Measurements from ENCODE around the gene BMPR1A. TPM values are rescaled to one million over a fixed set of nuclear protein-coding genes. Genes with fewer than 3 reads are reported as not detected.
"Not testable (repeated sequence)": the region's sequence is repeated elsewhere in the genome, so short reads cannot be mapped to it uniquely, and the experiment has no call there.

The BMPR1A gene
- total RNA-seq, 4 donors from 2014 or later: 29.3 to 45.2 (median 38.0) TPM

DNA sequence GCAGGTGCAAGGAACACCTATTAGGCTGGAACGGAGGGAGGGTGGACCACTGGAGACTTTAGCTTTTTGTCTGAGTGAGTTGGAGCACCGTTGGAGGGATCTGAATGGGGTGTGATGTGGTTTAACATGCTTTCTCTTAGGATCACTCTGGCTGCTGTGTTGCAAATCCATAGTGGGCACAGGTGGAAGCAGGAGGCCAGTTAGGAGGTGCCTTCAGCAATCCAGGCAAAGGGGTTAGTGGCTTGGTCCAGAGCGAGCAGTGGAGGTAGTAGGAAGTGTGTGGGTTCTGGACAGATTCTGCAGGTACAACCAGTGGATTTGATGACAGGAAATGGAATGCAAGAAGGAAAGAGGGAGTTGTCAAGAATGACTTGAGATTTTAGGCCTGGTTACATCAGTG is 106.0 kb downstream of the BMPR1A start:
- TF ChIP-seq POLR2A (IDR thresholded peaks at IDR 0.05): no peak
- TF ChIP-seq POLR2AphosphoS5 (IDR thresholded peaks at IDR 0.05): no peak
- TF ChIP-seq, protein P1, sequence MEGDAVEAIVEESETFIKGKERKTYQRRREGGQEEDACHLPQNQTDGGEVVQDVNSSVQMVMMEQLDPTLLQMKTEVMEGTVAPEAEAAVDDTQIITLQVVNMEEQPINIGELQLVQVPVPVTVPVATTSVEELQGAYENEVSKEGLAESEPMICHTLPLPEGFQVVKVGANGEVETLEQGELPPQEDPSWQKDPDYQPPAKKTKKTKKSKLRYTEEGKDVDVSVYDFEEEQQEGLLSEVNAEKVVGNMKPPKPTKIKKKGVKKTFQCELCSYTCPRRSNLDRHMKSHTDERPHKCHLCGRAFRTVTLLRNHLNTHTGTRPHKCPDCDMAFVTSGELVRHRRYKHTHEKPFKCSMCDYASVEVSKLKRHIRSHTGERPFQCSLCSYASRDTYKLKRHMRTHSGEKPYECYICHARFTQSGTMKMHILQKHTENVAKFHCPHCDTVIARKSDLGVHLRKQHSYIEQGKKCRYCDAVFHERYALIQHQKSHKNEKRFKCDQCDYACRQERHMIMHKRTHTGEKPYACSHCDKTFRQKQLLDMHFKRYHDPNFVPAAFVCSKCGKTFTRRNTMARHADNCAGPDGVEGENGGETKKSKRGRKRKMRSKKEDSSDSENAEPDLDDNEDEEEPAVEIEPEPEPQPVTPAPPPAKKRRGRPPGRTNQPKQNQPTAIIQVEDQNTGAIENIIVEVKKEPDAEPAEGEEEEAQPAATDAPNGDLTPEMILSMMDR (IDR thresholded peaks at IDR 0.05): no peak
- TF ChIP-seq EP300 (IDR thresholded peaks at IDR 0.05; ENCODE audit: low read depth): no peak
- H3K9me3 ChIP-seq: no peaks in the 10 kb centered on the region
- H3K4me3 ChIP-seq: no peak overlapping the region
- H3K36me3 ChIP-seq: no peaks in the 10 kb centered on the region
- in situ Hi-C loops (cut with MboI; ENCODE audit: low pct_ligation_motif_present in 1 of 4, low pct_unique_long_range_greater_than_20kb in 1 of 4, low sequenced_read_pairs in 3 of 4): no loop called here
- DNase-seq: no peak
- 76 to 100% methylated on average over 2 to 3 of the region's 3 CpGs for WGBS, 2 donors (ENCODE audit: low coverage in 1 of 2)
- no peaks in the 10 kb centered on the region for H3K27me3 ChIP-seq
- peaks cover 0 to 32% (median 22%) of the 10 kb centered on the region in 4 donors for H3K4me1 ChIP-seq
- H3K27ac ChIP-seq: no peak overlapping the region
- intact Hi-C loops (cut with DNase I; ENCODE audit: low total_unique reads): no loop called here

DNA sequence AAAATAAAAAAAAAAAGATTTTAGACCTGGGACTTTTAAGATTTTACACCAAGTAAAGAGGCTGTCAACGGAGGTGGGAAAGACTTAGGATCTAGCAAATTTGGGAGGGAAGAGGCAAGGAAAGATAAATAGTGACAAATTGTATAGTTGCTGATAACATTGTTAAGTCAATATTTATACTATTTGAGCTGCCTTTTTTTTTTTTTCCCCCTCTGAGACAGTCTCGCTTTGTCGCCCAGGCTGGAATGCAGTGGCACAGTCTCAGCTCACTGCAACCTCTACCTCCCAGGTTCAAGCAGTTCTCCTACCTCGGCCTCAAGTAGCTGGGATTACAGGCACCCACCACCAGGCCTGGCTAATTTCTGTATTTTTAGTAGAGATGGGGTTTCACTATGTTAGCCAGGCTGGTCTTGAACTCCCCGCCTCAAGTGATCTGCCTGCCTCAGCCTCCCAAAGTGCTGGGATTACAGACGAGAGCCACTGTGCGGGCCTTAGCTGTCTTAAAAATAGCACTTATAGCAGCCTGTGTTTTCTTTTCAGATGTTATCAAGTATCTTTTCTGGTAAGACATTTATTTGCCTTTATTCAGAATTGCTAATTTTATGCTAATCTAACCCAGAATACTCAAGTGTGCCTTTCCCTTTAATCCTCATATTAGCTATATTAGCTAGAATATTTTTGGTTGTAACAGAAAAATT is 106.5 kb downstream of the BMPR1A start:
- TF ChIP-seq EP300 (IDR thresholded peaks at IDR 0.05; ENCODE audit: low read depth) (no peak), POLR2AphosphoS5 (IDR thresholded peaks at IDR 0.05) (no peak), POLR2A (IDR thresholded peaks at IDR 0.05) (no peak)
- TF ChIP-seq, protein P1 (IDR thresholded peaks at IDR 0.05): no peak
- no peaks in the 10 kb centered on the region for H3K9me3 ChIP-seq
- in situ Hi-C loops (cut with MboI; ENCODE audit: low pct_ligation_motif_present in 1 of 4, low pct_unique_long_range_greater_than_20kb in 1 of 4, low sequenced_read_pairs in 3 of 4): no loop called here
- no peak overlapping the region for H3K4me3 ChIP-seq
- intact Hi-C loops (cut with DNase I; ENCODE audit: low total_unique reads): no loop called here
- H3K36me3 ChIP-seq: no peaks in the 10 kb centered on the region
- no peaks in the 10 kb centered on the region for H3K27me3 ChIP-seq
- H3K27ac ChIP-seq: no peak overlapping the region
- H3K4me1 ChIP-seq: peaks cover 0 to 32% (median 22%) of the 10 kb centered on the region in 4 donors
- 69 to 70% methylated on average over 4 to 7 of the region's 7 CpGs for WGBS, 2 donors (ENCODE audit: low coverage in 1 of 2)
- DNase-seq: no peak

- in situ Hi-C loops (cut with MboI; ENCODE audit: low pct_ligation_motif_present in 1 of 4, low pct_unique_long_range_greater_than_20kb in 1 of 4, low sequenced_read_pairs in 3 of 4) (no loop called here), intact Hi-C loops (cut with DNase I; ENCODE audit: low total_unique reads) (no loop called here)
- DNase-seq: no peak
- TF ChIP-seq EP300 (IDR thresholded peaks at IDR 0.05; ENCODE audit: low read depth) (no peak), POLR2AphosphoS5 (IDR thresholded peaks at IDR 0.05) (no peak), POLR2A (IDR thresholded peaks at IDR 0.05) (no peak)
- no peak overlapping the region for H3K27ac ChIP-seq
- H3K4me1 ChIP-seq: peaks cover 0 to 38% (median 23%) of the 10 kb centered on the region in 4 donors
- no peak overlapping the region for H3K4me3 ChIP-seq
- no peaks in the 10 kb centered on the region for H3K36me3 ChIP-seq
- WGBS, 2 donors (ENCODE audit: low coverage in 1 of 2): 75 to 82% methylated on average over 1 to 3 of the region's 3 CpGs
- H3K27me3 ChIP-seq: no peaks in the 10 kb centered on the region
- H3K9me3 ChIP-seq: no peaks in the 10 kb centered on the region
Observed at GRCh38 chr10:86863484-86863842, 107.0 kb downstream of the BMPR1A start.

GRCh38 chr10:86865011-86865811 is 108.8 kb downstream of the BMPR1A start:
- DNase-seq: peak; percentile 12
- Histone ChIP-seq H3K4me1 (peaks cover 0 to 38% (median 23%) of the 10 kb centered on the region in 4 donors), H3K27ac (peak overlapping the region in 1 of 4 donors; percentile 9)
- H3K36me3 ChIP-seq; H3K27me3 ChIP-seq; H3K9me3 ChIP-seq; intact Hi-C loops (cut with DNase I; ENCODE audit: low total_unique reads); in situ Hi-C loops (cut with MboI; ENCODE audit: low pct_ligation_motif_present in 1 of 4, low pct_unique_long_range_greater_than_20kb in 1 of 4, low sequenced_read_pairs in 3 of 4); H3K4me3 ChIP-seq: not testable (repeated sequence)
- 67 to 70% methylated on average over 11 of the region's 11 CpGs for WGBS, 2 donors (ENCODE audit: low coverage in 1 of 2)

GRCh38 chr10:86867149-86867548 is 110.7 kb downstream of the BMPR1A start:
- Histone ChIP-seq H3K4me3 (no peak overlapping the region), H3K27me3 (no peaks in the 10 kb centered on the region), H3K36me3 (no peaks in the 10 kb centered on the region), H3K27ac (no peak overlapping the region), H3K4me1 (peaks cover 0 to 38% (median 19%) of the 10 kb centered on the region in 4 donors), H3K9me3 (no peaks in the 10 kb centered on the region)
- 96 to 98% methylated on average over 5 of the region's 5 CpGs for WGBS, 2 donors (ENCODE audit: low coverage in 1 of 2)
- intact Hi-C loops (cut with DNase I; ENCODE audit: low total_unique reads): no loop called here
- DNase-seq: no peak
- TF ChIP-seq POLR2A (IDR thresholded peaks at IDR 0.05) (no peak), EP300 (IDR thresholded peaks at IDR 0.05; ENCODE audit: low read depth) (no peak), POLR2AphosphoS5 (IDR thresholded peaks at IDR 0.05) (no peak)
- TF ChIP-seq, protein P1 (IDR thresholded peaks at IDR 0.05): no peak
- in situ Hi-C loops (cut with MboI; ENCODE audit: low pct_ligation_motif_present in 1 of 4, low pct_unique_long_range_greater_than_20kb in 1 of 4, low sequenced_read_pairs in 3 of 4): no loop called here
